ENCODE measurements around the gene BIN1. TPM values are rescaled to one million over a fixed set of nuclear protein-coding genes. Genes with fewer than 3 reads are reported as not detected.

The BIN1 gene
- total RNA-seq, 4 donors from 2014 or later = 36.1 to 101 (median 53.9) TPM

DNA sequence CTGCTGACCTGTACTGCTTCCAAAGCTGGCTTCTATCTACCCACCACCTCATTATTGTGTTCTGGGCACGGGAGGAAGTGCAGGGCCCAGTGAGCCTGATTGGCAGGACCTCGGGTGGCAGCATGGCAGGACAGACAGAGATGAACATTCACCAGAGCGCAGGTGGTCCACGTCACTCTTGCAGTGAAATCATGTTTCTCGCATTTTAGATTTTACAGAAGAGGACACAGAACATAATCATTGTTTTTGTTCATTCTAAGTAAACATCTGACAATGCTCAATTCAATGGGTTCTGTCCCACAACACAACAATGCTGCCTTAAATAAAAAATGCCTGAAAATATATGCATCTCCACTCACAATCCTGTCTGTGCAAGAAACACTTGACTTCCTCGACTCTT is 11.5 kb upstream of the BIN1 start:
- no peak overlapping the region for H3K27ac ChIP-seq
- ATAC-seq = no peak
- no peaks in the 10 kb centered on the region for H3K36me3 ChIP-seq
- no peaks in the 10 kb centered on the region for H3K9me3 ChIP-seq
- H3K4me3 ChIP-seq = no peak overlapping the region
- H3K27me3 ChIP-seq = no peaks in the 10 kb centered on the region
- H3K4me1 ChIP-seq = peaks cover 0 to 3% (median 0%) of the 10 kb centered on the region in 3 donors
- TF ChIP-seq EP300 (IDR thresholded peaks at IDR 0.05) (no peak), POLR2A (IDR thresholded peaks at IDR 0.05) (no peak), POLR2AphosphoS5 (IDR thresholded peaks at IDR 0.05) (no peak)
- TF ChIP-seq, protein P1, sequence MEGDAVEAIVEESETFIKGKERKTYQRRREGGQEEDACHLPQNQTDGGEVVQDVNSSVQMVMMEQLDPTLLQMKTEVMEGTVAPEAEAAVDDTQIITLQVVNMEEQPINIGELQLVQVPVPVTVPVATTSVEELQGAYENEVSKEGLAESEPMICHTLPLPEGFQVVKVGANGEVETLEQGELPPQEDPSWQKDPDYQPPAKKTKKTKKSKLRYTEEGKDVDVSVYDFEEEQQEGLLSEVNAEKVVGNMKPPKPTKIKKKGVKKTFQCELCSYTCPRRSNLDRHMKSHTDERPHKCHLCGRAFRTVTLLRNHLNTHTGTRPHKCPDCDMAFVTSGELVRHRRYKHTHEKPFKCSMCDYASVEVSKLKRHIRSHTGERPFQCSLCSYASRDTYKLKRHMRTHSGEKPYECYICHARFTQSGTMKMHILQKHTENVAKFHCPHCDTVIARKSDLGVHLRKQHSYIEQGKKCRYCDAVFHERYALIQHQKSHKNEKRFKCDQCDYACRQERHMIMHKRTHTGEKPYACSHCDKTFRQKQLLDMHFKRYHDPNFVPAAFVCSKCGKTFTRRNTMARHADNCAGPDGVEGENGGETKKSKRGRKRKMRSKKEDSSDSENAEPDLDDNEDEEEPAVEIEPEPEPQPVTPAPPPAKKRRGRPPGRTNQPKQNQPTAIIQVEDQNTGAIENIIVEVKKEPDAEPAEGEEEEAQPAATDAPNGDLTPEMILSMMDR (IDR thresholded peaks at IDR 0.05) = no peak
- 86 to 88% methylated on average over 6 of the region's 6 CpGs for WGBS, 2 donors (ENCODE audit: low coverage in 1 of 2)

DNA sequence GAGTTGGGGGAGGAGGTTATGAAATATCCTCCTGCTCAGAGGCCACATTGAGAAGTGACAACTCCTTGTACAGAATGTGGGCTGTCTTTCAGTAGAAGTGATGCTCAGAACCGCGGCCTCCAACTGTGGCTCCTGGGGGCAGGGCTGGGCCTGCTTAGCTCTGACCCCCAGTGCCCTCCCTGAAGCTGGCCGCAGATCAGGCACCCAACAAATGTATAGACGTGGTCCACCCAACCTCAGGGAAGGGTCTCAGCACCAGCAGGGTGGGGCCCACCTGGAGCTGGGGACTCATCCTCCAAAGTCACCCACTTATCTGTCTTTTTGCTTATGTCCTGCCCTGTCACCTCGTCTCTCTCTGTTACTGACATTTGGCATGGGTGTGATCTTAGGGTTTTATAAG is 11.1 kb upstream of the BIN1 start:
- TF ChIP-seq POLR2A (IDR thresholded peaks at IDR 0.05) = no peak
- no peak for ATAC-seq
- no peak overlapping the region for H3K27ac ChIP-seq
- H3K27me3 ChIP-seq = peaks cover 4% of the 10 kb centered on the region
- no peaks in the 10 kb centered on the region for H3K36me3 ChIP-seq
- 90% methylated on average over 4 of the region's 5 CpGs; no CpG with 5 or more reads in 1 of the 2 donors for WGBS, 2 donors (ENCODE audit: low coverage in 1 of 2)
- no peak overlapping the region for H3K4me3 ChIP-seq
- H3K4me1 ChIP-seq = peaks cover 0 to 3% (median 0%) of the 10 kb centered on the region in 3 donors
- no peaks in the 10 kb centered on the region for H3K9me3 ChIP-seq

DNA sequence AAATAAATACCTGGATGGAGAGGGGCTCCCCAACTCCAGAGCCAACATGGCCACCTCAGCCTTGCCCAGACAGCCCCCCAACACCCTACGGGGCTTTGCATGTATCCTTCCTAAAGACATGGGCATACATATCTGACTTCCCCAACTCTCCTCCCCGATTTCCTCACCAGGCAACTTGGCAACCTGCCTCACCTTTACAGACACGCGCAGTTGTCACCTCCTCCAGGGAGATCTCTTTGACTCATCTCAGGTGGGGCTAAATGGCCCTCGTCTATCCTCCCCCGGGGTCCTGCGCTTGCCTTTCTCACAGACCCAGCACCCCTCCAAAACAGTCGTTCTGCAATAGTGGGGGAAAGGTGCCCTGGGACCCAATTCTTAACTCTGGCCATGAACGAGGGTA is 10.6 kb upstream of the BIN1 start:
- no peak overlapping the region for H3K4me3 ChIP-seq
- no peaks in the 10 kb centered on the region for H3K9me3 ChIP-seq
- H3K36me3 ChIP-seq = no peaks in the 10 kb centered on the region
- H3K27ac ChIP-seq = no peak overlapping the region
- ATAC-seq = no peak
- peaks cover 0 to 3% (median 0%) of the 10 kb centered on the region in 3 donors for H3K4me1 ChIP-seq
- WGBS, 2 donors (ENCODE audit: low coverage in 1 of 2) = 93 to 100% methylated on average over 3 to 7 of the region's 9 CpGs
- H3K27me3 ChIP-seq = peaks cover 9% of the 10 kb centered on the region
- TF ChIP-seq POLR2AphosphoS5 (IDR thresholded peaks at IDR 0.05) = no peak
- TF ChIP-seq EP300 (IDR thresholded peaks at IDR 0.05) = no peak
- TF ChIP-seq, protein P1 (IDR thresholded peaks at IDR 0.05) = no peak
- TF ChIP-seq POLR2A (IDR thresholded peaks at IDR 0.05) = no peak

DNA sequence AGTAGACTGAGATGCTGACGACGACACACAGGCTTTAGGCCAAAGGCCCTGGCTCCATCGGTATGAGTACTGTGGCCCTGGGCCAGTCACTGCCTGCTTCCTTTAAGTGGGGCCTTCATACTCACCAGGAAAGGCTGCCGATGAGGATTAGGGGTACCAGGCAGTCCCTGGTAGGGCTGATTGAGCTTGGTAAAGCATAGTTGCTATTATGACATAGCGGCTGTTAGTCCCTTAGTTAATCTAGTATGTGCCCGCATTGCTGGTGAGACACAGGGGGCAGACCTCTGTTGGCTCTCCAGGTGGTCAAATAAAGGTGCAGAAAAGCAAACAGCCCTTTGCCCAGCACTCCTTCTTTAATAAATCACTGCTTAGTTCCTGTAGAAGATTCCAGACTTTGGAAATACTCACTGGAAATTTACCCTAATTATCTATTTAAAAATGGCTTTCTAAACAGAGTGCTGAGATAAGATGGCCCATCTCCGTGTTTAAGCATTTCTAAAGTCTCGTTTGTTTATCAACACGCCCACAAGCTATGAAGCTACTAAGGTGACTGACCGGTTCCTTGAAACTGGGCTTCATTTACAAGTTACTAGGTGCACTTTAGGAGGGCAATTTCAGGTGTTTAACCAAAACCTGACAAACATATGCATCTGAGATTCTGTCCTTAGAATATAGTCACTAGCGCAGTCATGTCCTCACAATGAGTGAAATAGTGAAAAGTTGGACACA is 8.7 kb upstream of the BIN1 start:
- ATAC-seq = no peak
- no peak for TF ChIP-seq POLR2A (IDR thresholded peaks at IDR 0.05)
- TF ChIP-seq EP300 (IDR thresholded peaks at IDR 0.05) = no peak
- TF ChIP-seq, protein P1 (IDR thresholded peaks at IDR 0.05) = no peak
- TF ChIP-seq POLR2AphosphoS5 (IDR thresholded peaks at IDR 0.05) = no peak
- peaks cover 9% of the 10 kb centered on the region for H3K27me3 ChIP-seq
- no peaks in the 10 kb centered on the region for H3K4me1 ChIP-seq
- 79 to 91% methylated on average over 8 to 10 of the region's 11 CpGs for WGBS, 2 donors (ENCODE audit: low coverage in 1 of 2)
- no peaks in the 10 kb centered on the region for H3K9me3 ChIP-seq
- no peak overlapping the region for H3K4me3 ChIP-seq
- no peak overlapping the region for H3K27ac ChIP-seq
- no peaks in the 10 kb centered on the region for H3K36me3 ChIP-seq

DNA sequence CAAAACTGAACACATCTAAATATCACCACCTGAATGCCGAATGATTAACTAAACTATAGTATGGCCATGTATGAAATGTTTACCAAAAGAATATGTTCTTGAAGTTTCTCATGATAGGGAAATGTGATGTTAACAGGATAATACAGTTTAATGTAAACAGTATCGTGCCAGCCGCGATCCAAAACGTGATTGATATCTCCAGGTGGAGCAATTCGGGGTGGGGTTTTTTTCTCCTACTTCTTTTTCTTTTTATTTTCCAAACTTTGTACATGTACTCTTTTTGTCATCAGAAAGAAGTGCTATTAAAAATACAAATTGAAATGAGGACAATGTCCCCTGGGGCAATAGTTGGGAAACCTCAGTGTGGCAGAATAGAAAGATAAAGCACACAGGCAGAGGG is 4.0 kb upstream of the BIN1 start:
- Histone ChIP-seq H3K9me3 (no peaks in the 10 kb centered on the region), H3K27ac (no peak overlapping the region), H3K27me3 (peaks cover 9% of the 10 kb centered on the region), H3K36me3 (no peaks in the 10 kb centered on the region), H3K4me1 (peaks cover 0 to 15% (median 0%) of the 10 kb centered on the region in 3 donors), H3K4me3 (no peak overlapping the region)
- 47 to 68% methylated on average over 6 of the region's 6 CpGs for WGBS, 2 donors (ENCODE audit: low coverage in 1 of 2)
- ATAC-seq = no peak
- no peak for TF ChIP-seq POLR2A (IDR thresholded peaks at IDR 0.05)
- TF ChIP-seq, protein P1 (IDR thresholded peaks at IDR 0.05) = no peak

Data from gastroesophageal sphincter (tissue), 4 donors.